ENCODE data around the gene DLGAP1.

DLGAP1 gene

DNA sequence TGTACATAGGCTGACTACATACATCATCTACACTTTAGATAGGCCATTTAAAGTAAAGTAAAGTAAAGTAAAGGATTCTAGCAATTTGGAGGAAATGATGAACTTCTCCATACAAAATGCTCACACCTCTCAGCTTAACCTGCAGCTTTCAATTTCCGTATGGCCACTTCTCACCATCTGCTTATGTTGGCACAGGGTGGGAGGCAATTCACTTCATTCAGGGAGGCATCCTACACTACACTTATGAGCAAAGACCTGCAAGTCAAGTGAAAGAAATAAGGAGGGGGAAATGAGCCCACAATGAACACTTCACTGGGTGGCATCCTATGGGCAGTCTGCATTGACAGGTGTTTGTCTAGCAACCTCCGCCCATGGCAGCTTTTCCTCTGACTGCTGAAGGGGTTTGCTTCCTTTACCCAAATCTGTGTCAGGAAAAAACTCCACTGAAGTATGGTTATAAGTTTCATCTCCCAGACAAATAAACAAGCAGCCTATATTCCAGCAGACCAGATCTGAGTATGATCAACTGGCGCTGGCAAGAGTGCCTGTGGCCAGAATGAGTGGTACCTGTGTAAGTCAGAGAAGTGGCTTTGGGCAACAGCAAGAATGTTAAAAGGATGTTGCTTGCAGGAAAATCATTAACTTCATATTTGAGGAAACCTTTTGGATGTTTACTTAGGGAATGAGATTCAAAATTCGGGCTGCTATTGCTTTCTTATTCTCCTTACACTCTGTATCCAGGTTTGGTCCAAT, 556.1 kb downstream of the DLGAP1 start:
- DNase-seq (ENCODE audit: low read depth) = no peak

DNA sequence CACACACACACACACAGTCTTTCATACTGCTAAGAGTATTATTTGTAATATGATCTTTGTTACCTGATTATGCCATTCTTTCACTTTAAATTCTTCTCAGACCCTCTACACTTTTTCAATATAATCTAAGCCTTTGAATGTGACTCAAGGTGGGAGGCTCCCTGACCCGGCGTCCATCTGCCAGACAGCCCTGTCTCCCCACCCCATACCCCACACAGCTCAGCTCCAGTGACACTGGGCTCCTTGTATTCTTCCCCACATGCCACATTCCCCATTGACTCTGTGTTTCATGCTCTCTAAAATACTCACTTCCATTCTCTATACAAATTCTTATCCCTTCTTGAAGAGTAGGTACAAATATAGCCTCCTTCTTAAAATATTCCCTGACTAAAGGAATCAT, 563.0 kb downstream of the DLGAP1 start:
- DNase-seq (ENCODE audit: low read depth) = no peak

DNA sequence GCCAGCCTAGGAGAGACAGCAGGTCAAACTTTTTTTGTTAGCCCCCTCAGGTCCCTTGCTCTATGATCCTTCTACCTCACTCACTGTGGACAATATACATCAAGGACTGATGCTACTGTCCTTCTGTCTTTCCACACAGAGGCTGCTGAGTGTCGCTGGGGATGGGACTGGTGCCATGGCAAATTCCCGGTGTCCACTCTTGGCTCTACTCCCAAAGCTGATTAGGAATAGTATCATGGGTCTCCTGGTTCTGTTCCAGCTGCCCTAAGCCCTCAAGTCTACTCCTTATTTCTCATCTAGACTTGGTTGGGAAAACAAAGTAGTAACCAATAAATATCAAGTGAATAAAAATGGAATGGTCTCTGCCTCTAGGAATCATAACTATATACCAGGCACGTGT, 563.9 kb downstream of the DLGAP1 start:
- DNase-seq (ENCODE audit: low read depth) = no peak

DNA sequence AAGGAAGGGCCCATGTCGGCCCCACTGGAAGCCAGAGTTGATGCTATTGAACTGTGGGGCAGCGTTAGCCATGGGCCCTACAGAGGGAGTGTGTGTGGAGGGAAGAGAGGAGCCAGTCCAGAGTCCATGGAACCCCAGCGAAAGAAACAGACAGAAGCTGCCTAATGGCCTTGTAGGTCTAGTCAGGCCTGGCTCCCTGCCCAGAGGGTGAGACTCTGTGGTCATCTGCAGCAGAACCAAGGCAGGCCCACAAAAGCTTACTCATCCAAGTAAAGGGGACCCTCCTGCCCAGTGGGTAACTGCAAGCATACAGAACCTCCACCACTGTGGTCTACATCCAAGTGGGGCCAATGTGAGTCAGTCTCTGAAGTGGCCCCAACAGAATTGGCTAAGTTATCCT, 565.3 kb downstream of the DLGAP1 start:
- DNase-seq (ENCODE audit: low read depth) = no peak

DNA sequence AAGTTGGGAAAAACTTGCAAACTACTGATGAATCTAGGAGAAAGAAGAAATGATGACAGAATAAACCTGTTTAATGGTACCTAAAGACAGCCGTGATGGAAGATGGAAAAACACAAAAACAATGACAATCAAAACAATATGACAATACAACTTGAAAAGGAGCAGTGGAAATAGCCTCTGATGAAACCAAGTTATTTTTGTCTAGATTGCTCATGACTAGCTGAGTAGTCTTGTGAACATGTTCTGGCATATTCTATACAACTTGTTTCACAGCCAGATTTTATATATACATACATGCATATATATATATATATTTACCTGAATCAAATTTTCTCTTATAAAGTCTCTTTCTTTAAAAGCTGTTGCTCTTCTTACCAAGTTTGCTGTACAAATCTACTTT, 566.0 kb downstream of the DLGAP1 start:
- no peak for DNase-seq (ENCODE audit: low read depth)

DNA sequence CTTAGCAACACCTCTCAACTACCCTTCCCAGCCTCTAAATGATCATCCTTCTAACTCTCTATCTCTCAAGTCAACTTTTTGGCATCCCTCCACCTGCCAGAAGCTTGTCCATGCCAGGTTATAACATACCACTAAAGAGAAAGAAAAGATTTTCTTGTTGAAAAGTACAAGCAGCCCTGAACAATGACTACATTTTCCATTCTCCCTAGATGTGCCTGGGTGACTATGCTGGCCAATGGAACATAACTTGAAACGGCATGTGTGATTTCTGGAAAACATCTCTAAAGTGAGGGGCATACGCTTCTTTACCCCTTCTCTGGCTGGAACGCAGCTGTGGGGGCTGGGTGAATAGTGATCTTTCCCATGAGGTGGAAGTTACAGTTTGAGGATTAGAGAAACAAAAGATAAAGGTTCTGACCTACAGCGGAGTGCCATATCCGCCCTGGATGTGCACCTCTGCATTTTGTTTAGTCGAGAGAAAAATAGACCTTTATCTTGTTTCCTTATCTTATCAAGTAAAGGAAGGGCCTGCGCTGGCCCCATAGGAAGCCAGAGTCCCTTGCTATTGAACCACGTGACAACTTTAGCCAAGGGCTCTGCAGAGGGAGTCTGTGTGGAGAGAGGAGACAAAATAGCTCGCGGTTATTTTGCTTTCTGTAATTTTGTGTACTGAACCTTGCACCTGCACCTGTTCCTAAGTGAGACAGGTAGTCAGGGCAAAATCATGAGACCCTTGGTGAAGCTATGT, 568.4 kb downstream of the DLGAP1 start:
- DNase-seq (ENCODE audit: low read depth) = no peak

DNA sequence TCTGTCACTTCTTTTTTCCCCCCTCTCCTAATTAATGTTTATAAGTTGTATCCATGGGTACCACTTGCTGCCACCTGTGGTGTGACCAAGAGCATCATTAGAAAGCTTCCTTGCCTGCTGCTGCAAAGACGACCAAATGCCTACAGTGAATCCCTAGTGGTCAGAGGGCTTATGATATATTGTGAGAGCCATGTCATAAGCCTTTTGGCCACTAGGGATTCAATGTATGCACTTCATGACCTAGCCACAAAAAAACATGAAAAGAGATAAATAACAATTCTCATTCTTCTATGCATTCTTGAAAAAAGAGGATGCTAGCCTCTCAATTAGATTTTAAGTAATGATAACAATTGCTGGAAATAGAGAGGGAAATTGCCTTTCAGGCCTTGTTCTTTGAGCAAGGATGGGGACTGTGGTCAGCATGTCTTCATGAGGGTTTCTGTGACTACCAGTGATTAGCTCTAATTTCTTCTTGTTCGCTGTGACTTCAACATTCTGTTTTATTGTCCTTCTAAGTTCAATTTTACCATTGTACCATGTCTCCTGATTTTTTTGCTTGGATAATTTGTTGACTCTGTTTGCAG, 569.8 kb downstream of the DLGAP1 start:
- no peak for DNase-seq (ENCODE audit: low read depth)

DNA sequence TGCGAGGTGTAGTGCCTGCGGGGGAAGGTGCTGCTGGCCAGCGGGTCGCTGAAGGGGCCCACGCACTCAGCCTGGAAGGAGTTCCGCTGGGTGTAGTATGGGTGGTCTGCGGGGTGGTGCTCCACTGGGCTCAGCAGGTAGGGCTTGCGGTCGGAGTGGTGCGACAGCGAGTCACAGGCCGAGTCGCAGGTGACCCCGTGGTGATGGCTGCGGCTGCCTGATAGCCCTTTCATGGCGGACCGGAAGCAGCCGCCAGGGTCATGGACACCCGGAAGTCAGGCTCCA, 575.3 kb downstream of the DLGAP1 start:
- DNase-seq (ENCODE audit: low read depth) = no peak

DNA sequence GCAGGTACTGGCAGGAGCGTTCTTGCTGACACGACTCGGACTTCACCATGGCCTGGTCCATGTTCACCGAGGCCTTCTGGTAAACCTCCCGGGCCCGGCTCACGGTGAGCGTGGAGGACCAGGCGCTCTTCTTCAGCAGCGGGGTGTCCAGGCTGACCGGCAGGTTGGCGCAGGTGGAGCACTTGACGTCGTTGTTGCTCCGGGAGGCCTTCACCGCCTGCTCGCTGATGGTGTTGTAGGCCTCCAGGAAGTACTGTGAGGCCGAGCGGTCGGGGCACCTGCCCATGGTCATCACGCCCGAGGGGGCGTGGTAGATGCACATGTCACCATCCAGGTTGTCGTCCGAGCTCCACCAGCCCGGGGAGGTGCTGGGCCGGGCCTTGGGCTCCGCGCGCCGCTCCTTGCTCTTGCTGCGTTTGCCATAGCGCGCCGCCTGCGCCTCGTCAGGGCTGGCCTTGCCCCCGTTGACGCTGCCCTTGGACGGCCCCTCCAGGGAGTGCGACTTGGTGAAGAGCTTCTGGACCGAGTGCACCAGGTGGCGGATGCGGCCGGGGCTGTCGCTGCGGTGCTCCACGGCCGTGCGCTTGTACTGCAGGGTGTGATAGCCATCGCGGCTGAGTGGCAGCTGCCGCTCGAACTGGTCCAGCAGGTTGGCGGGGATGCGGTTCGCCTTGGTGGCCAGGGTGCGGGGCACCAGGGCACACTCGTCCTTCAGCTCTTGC, 575.8 kb downstream of the DLGAP1 start:
- no peak for DNase-seq (ENCODE audit: low read depth)

DNA sequence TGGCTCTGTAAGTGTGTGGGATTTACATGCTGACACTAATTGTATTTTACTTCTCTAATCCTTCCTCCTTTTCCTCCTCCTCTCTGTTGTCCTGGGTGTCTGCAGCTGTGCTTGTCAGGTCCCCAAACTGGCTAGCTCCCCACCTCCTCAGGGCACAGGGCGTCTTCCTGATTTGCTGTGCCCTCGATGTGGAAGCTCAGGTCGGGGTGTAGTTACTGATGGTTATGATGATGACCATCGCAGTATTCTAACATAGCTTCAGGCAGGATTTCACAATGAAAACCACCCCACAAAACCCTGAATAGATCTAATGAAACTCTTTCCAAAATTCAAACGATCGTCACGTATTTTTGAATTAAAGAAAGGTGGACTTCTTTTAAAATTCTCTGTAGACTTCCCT, 576.7 kb downstream of the DLGAP1 start:
- no peak for DNase-seq (ENCODE audit: low read depth)

DNA sequence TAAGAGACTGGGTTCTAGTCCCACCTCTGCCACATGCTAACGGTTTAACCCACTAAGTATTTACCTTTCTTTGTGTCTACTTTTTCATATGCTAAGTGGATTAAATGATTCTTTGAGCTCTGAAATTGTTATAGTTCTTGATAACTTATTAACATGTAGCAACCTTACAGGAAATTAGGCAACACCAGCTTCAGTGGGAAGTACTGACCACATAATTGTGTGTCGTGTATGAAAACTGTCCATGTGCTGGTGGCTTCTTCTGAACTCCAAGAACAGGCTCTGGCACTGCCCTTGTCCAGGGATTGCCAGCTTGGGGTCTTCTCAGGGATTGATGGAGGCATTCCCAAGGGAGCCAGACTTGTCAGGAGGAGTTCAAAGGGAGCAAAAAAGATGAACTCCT, 577.4 kb downstream of the DLGAP1 start:
- no peak for DNase-seq (ENCODE audit: low read depth)

DNA sequence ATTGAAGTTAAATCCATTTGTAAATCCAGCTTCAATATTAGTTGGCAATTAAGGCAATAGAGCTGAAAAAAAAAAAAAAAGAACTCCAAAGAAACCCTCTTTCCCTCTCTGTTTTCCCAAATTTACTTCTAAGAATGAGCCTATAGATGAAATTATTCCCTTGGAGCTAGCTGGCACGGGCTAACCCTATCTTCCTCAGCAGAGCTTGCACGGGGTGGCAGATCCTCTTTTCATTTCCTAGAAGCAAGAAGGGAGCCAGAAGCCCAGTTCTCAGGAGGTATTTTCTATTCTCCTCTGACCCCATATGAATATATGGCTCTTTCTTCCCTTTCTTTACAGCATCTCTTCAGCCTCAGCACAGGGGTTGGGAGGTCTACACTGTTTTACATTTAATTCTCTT, 579.1 kb downstream of the DLGAP1 start:
- DNase-seq (ENCODE audit: low read depth) = no peak

DNA sequence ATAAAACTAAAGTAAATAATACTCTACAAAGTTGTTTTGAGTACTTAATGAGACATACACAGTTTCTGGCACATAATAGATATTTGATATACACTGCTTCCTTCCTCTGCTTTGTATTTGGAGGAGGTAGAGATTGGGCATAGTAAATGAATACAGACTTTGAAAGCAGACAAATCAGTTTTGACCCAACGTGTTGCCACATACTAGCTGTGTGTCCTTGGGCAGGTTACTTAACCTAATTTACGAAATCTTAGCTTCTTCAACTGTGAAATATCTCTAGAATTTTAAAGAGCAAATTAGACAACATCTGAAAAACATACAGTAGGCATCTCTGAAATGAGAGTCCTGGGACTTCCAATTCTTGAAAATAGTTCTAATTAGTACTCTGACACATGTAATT, 579.7 kb downstream of the DLGAP1 start:
- no peak for DNase-seq (ENCODE audit: low read depth)

DNA sequence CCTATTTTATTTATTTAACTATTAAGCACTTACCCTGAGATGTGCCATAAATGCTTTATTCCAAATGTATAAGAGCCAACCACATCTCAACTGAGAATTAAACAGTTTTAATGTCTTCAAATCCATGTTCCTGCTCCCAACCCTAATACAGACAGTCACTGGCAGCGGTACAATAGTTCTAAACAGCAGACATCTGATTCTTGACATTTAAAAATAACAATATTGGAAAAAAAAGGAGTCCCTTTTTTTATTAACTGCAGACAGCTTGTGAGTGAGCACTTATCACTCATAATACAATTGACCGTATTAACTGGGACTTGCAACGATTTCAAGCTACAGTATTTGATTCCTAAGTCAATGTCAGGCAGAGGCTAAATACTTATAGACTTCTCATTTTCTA, 580.5 kb downstream of the DLGAP1 start:
- no peak for DNase-seq (ENCODE audit: low read depth)

DNA sequence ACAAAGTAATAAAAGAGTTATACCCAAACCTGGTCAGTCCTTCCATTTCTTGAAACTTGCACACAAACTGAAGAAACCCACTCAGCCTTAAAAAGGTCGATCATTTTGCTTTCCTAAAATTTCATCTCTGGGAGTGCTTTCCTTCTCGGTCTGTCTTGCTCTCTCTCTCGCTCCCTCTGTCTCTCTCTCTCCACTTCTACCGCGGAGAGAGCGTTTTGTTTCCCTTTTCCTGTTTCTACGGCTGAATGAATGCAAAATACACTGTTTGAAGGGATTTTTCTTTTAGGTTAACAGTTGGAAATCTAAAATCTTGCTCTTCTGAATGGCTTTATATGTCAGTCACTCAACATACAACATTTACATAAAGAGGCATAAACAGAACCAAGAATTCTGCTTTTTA, 581.0 kb downstream of the DLGAP1 start:
- no peak for DNase-seq (ENCODE audit: low read depth)

DNA sequence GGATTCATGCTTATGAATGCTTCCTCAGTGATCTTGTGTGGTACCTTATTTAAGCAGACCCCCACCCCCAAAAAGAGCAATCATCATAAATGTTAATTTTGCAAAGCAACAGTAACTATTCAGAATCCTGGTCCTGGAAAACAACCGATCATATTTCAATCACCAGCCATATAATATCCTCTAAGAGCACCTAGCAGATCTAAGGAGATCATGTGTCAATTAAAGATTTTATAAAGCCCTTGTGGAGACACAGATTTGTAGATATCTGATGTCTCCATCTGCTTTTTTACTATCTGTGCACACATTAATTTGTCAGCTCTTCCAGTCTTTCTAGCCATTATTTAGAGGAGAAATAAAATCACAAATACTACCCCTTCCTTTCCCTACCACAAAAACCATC, 581.4 kb downstream of the DLGAP1 start:
- DNase-seq (ENCODE audit: low read depth) = no peak

DNA sequence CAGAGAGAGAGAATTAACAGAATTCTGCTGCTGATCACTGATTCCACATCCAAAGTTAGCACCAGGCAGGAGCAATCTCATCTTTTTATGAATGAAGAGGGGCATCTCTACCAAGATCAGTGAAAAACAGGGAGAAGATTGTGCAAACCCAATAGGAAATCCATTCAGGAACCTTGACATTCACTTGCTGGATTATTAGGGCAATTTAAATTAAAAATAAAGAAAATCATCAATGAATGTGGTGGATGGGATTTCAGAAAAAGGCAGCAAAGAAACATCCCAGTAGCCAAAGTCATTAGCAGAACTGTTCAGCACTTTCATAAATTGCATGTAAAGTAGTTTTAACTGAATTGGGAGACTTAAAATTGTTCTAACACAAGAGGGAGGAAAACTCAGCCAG, 581.9 kb downstream of the DLGAP1 start:
- DNase-seq (ENCODE audit: low read depth) = no peak

DNA sequence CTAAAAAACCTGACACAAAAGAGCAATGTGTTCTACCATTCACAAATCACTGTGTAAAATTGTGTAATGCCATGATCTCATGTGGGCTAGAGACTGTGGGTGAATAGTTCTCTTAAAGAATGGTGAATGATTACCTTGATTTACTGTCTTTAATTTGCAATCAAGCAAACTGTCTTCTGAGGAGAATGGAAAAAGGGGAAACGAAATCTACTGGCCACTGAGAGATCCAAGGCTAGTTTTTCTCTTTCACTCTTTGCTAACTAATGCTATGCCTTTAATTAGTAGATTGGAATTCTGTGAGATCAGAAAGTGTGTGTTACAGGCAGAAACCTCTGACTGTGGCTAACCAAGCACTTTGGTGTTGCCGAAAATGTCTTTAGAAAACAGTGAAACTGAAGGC, 582.5 kb downstream of the DLGAP1 start:
- no peak for DNase-seq (ENCODE audit: low read depth)

DNA sequence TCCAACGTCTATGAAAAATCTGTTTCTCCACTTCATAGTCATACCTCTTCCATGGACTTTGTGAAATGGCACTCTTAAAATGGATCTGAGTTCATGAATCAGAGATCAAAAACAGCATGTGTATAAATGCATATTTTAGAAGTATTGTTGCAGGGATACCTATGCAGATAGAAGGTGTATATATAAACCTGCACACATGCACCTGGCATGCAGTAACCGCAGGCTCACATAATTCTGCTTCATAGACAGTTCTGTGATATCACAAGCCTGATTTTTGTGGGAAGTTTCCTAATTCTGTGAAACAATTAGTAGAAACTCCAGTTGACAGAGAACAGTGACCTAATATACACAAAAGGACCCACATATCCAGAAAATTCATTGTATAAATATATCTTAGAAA, 583.4 kb downstream of the DLGAP1 start:
- no peak for DNase-seq (ENCODE audit: low read depth)

DNA sequence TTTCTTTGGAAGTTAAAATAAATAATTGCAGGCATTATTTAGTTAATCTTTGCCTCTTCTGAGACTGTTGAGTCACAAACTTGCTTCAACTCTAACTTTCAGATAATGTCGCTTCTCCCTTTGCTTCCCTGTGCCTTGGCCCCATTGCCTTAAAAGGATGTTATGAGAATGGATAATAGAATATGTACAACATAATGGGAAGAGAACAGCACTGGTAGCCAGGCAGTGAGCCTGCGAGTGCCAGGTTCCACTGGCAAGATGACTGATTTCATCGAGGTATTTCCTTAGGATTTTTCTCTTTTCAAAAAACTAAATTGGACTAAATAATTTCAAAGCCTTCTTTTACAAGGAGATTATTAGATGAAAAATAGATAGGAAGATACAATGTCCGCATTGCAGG, 584.2 kb downstream of the DLGAP1 start:
- DNase-seq (ENCODE audit: low read depth) = no peak

DNA sequence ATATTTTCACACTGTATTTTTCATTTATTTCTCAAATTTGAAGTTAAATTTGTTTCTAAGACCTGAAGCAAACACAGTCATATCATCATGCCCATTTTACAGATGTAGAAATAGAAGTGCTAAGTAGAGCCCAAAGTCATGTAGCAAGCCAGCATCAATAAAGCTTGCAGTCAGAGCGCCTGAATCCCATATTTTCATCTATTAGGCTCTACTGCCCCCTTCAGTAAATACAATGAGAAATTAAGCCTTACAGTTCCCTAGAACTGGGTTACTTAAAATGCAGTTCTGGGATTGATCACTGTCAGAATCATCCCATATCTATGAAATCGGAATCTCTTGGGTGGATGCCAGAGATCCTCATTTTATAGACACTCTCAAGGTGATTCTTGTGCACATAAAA, 585.3 kb downstream of the DLGAP1 start:
- DNase-seq (ENCODE audit: low read depth) = no peak

DNA sequence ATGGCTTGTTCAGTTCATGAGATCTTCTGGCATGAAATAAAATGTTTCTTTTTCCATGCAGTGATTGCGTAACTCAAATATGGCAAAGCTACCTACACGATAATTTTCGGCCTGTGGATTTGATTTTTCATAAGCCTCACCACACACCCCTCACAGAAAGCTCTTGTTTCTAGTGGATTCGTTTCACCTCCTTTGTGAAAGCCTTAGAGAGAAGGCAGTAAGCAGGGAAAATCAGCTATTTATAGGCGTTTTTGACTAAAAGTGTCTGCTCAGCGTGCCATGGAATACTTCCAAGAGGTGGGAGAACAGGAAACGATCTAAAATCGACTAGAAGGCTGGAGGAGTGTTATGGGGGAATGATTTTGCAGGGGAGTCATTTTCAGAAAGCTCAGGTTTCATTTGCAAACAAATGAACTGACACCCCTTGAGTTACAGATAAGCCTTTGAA, 587.2 kb downstream of the DLGAP1 start:
- no peak for DNase-seq (ENCODE audit: low read depth)

DNA sequence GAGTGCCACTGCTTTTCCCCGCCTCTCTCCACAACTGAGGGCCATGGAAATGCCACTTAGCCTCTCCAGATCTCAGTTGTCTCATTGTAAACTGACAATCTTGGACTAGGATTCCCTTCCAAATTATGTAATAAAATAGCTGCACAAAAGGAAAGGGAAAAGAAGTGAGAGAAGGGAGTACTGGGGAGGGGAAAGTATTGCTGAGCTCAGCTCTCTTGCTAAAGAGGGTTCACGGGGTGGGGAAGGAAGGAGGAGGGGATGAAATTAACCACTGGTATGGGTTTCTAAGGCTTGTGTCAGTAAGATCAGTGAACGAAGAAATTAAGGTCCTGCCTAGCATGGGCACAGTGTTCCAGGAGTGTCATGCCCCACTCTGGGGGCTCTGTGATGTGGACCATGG, 587.9 kb downstream of the DLGAP1 start:
- no peak for DNase-seq (ENCODE audit: low read depth)

Data from non-pigmented ciliary epithelial cell (primary cell).